Lower lobe of right lung (tissue), 2 donors: ENCODE data around the gene MALT1. TPM values are rescaled to one million over a fixed set of nuclear protein-coding genes. Genes with fewer than 3 reads are reported as not detected.

Experiments
- ATAC-seq, 2 donors: fragments of 200-7000 bp; cut with Tn5 transposase; one replicate each; pipeline ENCODE4 v1.9.1; 2020 to 2022; ENCODE audit warnings: mild to moderate bottlenecking in 2 of 2, moderate library complexity in 2 of 2
- DNase-seq: peaks from one replicate; pipeline ENCODE4 v3.0.0-alpha.2; 2020
- H3K27ac ChIP-seq: fragments of 200-600 bp; one replicate; pipeline ENCODE4 v1.8.0; 2022
- H3K27me3 ChIP-seq: fragments of 200-600 bp; one replicate; pipeline ENCODE4 v1.8.0; 2022; ENCODE audit warnings: low read depth
- H3K36me3 ChIP-seq: fragments of 200-600 bp; one replicate; pipeline ENCODE4 v1.8.0; 2022; ENCODE audit warnings: mild to moderate bottlenecking
- H3K4me1 ChIP-seq: fragments of 200-600 bp; one replicate; pipeline ENCODE4 v1.8.0; 2022
- H3K4me3 ChIP-seq: fragments of 200-600 bp; one replicate; pipeline ENCODE4 v1.8.0; 2022; ENCODE audit warnings: mild to moderate bottlenecking
- H3K9me3 ChIP-seq: fragments of 200-600 bp; one replicate; pipeline ENCODE4 v1.8.0; 2022
- CTCF ChIP-seq: fragments of 200-600 bp; IDR thresholded peaks from one replicate; pipeline ENCODE4 v1.8.0; 2022; ENCODE audit warnings: antibody characterized with exemption, mild to moderate bottlenecking
- intact Hi-C: fragments of 100-400 bp; cut with DNase I; formaldehyde crosslinking; loops from one replicate; pipeline ENCODE4 v1.11.0; 2022
- total RNA-seq: library from RNA; stranded (reverse); fragmentation: NEBNext Ultra II Directional; extraction: Animal tissue kit (Norgen Biotek cat#: 25700); gene quantifications from one replicate; pipeline ENCODE4 v1.2.1, GENCODE V29; 2021
- donor health status: DM: no; HTN: yes; CAD: no; lungs with severe emphysema.

The MALT1 gene
- total RNA-seq, 1 donor from 2014 or later, result 23.1 TPM

GRCh38 chr18:58632552-58632951 lies 38.7 kb upstream of the MALT1 start:
- intact Hi-C loops, result no loop called here
- ATAC-seq (no peak), DNase-seq (no peak)
- no peaks in the 10 kb centered on the region for H3K27me3 ChIP-seq
- H3K27ac ChIP-seq, result no peak overlapping the region
- TF ChIP-seq CTCF, result no peak
- H3K4me1 ChIP-seq, result no peaks in the 10 kb centered on the region
- H3K4me3 ChIP-seq, result no peak overlapping the region
- H3K36me3 ChIP-seq, result no peaks in the 10 kb centered on the region
- H3K9me3 ChIP-seq, result no peaks in the 10 kb centered on the region

DNA sequence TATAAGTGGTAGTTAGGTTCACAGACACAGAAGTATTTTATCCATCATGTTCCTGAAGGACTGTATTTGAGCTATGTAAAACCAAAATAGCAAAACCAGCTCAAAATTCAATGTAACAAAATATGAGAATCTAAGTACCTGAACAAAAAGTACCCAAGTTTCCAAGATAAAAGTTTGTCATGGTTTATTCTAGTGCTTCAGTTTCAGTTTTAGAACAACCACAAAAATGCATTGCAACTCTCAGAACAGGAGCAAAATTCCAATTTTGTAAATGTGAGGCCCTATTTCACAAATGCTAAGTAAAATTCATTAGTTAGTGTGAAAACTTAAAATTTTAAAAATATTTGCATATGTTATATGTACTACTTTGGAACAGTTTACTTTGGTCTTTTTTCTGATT lies 37.4 kb upstream of the MALT1 start:
- no peak for DNase-seq
- no peak for TF ChIP-seq CTCF
- Histone ChIP-seq H3K27ac (no peak overlapping the region), H3K4me3 (no peak overlapping the region), H3K36me3 (no peaks in the 10 kb centered on the region), H3K27me3 (no peaks in the 10 kb centered on the region), H3K4me1 (no peaks in the 10 kb centered on the region), H3K9me3 (no peaks in the 10 kb centered on the region)
- no peak for ATAC-seq
- intact Hi-C loops, result no loop called here

- no peaks in the 10 kb centered on the region for H3K36me3 ChIP-seq
- DNase-seq (no peak), ATAC-seq (no peak)
- TF ChIP-seq CTCF, result no peak
- H3K4me3 ChIP-seq, result no peak overlapping the region
- H3K9me3 ChIP-seq, result no peaks in the 10 kb centered on the region
- no peaks in the 10 kb centered on the region for H3K4me1 ChIP-seq
- H3K27me3 ChIP-seq, result no peaks in the 10 kb centered on the region
- intact Hi-C loops, result no loop called here
- no peak overlapping the region for H3K27ac ChIP-seq
These were observed 35.4 kb upstream of the MALT1 start for GRCh38 chr18:58635891-58636290.

GRCh38 chr18:58637197-58637596 lies 34.1 kb upstream of the MALT1 start:
- ATAC-seq (no peak), DNase-seq (no peak)
- no peak overlapping the region for H3K27ac ChIP-seq
- no peak for TF ChIP-seq CTCF
- H3K36me3 ChIP-seq, result no peaks in the 10 kb centered on the region
- no peaks in the 10 kb centered on the region for H3K4me1 ChIP-seq
- intact Hi-C loops, result no loop called here
- H3K27me3 ChIP-seq, result no peaks in the 10 kb centered on the region
- no peaks in the 10 kb centered on the region for H3K9me3 ChIP-seq
- H3K4me3 ChIP-seq, result no peak overlapping the region

DNA sequence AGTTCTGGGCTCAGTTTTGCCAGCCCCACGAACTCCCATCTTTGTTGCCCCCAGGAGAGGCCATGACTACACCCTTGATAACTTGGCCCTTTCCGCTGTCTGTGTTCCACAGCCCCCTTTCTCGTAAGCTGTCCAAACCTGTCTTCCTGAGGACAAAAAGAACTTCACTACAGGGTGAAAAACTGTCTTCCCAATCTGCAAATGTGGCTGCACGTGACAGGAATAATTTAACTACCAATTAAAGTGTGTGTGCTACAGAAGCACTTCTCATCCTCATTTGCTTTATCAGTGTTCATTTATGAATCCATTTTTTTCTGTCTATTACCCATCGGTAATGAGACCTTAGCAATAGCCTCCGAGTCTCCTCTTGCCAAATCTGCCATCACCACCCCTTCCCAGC lies 33.3 kb upstream of the MALT1 start:
- no peak for DNase-seq
- Histone ChIP-seq H3K4me3 (no peak overlapping the region), H3K4me1 (no peaks in the 10 kb centered on the region), H3K27ac (no peak overlapping the region), H3K9me3 (no peaks in the 10 kb centered on the region), H3K36me3 (no peaks in the 10 kb centered on the region), H3K27me3 (no peaks in the 10 kb centered on the region)
- no peak for TF ChIP-seq CTCF
- ATAC-seq, result no peak
- intact Hi-C loops, result no loop called here

DNA sequence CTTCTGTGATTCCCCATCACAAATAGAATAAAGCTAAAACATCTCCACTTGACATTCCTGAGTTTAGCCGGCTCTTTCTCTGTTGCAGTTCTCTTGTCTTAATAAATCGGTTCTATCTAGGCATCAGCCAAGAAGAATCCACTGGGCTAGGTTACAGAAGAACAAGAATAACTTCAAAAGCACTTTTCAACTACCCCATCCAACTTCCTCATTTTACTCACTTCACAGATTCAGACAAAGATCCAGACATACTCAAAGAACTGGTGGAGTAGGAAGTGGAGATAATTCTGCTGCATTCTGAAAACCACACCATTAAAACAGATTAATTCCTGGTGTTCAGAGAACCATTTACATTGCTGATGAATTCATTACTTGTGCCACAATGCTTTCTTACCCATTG lies 32.8 kb upstream of the MALT1 start:
- intact Hi-C loops, result no loop called here
- DNase-seq, result no peak
- no peak for TF ChIP-seq CTCF
- H3K9me3 ChIP-seq, result no peaks in the 10 kb centered on the region
- no peaks in the 10 kb centered on the region for H3K4me1 ChIP-seq
- ATAC-seq, result no peak
- H3K27ac ChIP-seq, result no peak overlapping the region
- no peak overlapping the region for H3K4me3 ChIP-seq
- H3K27me3 ChIP-seq, result no peaks in the 10 kb centered on the region
- H3K36me3 ChIP-seq, result no peaks in the 10 kb centered on the region
